Testis (tissue), 2 donors: ENCODE results near the gene TIMP2.

Source experiments
- CTCF ChIP-seq, 3 experiments: fragments of 450-650 bp in 2 of 3; fragments of 200-600 bp in 1 of 3; sonication (generic) in 1 of 3; IDR thresholded peaks; one replicate each; pipeline ENCODE4 v1.5.1; 2016 to 2019; ENCODE audit warnings: antibody characterized with exemption in 3 of 3, mild to moderate bottlenecking in 2 of 3, moderate library complexity in 1 of 3
- POLR2A ChIP-seq: fragments of 450-650 bp; IDR thresholded peaks from one replicate; pipeline ENCODE4 v1.6.1; 2017; ENCODE audit warnings: antibody characterized with exemption, mild to moderate bottlenecking, moderate library complexity

GRCh38 chr17:78921437-78921971 lies 3.7 kb downstream of the TIMP2 start:
- TF ChIP-seq CTCF (IDR thresholded peaks at IDR 0.05), result no peak
- no peak for TF ChIP-seq POLR2A
